Stimulated activated CD4-positive, alpha-beta T cell treated with anti-CD3 and anti-CD28 coated beads, Interleukin-15, amount 100 ng/mL, for 48 hours (primary cell): ENCODE results near the gene KBTBD13.

ENCODE experiments used
- DNase-seq, 2 donors: peaks; one replicate each; pipeline ENCODE4 v3.0.0-alpha.2; 2020; ENCODE audit warnings: low read depth in 2 of 2

Gene KBTBD13

DNA sequence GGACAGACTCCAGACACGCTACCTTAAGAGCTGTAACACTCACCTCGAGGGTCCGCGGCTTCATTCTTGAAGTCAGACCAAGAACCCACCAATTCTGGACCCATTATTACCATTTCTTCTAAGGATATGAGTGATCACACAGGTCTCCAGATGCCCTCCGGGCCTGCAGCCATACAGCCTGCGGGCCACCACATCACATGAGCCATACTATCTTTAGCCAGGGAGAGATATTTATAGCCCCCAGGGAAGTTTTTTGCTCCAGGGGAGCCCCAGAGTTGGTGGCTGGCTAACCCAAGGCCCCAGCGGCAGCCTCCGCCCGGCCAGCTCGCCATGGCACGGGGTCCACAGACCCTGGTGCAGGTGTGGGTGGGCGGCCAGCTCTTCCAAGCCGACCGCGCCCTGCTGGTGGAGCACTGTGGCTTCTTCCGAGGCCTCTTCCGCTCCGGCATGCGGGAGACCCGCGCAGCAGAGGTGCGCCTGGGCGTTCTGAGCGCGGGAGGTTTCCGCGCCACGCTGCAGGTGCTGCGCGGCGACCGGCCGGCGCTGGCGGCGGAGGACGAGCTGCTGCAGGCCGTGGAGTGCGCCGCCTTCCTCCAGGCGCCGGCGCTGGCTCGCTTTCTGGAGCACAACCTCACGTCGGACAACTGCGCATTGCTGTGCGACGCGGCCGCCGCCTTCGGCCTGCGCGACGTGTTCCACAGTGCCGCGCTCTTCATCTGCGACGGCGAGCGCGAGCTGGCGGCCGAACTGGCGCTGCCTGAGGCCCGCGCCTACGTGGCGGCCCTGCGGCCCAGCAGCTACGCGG is at the start of gene KBTBD13:
Gene KBTBD13 (plus strand): TSS at position 261 of the 805 bp plus-strand sequence. CDS start 70 bp downstream, at position 331.
- DNase-seq, result no peak

GRCh38 chr15:65026756-65027155 is 49.8 kb upstream of the KBTBD13 start:
- DNase-seq, result no peak

DNA sequence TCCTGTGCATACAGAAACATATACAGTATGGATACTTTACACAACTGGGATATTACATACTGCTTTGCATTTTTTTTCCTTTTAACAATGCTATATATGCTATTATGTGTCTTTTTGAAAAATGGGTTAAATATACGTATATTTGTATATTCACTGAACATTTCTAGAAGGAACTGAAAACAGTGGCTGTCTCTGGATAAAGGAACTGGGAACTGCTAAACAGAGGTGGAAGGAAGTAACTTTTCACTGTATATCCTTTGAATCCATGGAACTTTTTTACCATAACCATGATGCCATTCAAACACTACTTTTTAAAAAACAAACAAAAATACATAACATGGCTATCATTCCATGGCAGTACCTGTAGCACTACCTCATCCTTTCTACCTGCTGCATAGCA is 49.0 kb upstream of the KBTBD13 start:
- DNase-seq, result no peak

DNA sequence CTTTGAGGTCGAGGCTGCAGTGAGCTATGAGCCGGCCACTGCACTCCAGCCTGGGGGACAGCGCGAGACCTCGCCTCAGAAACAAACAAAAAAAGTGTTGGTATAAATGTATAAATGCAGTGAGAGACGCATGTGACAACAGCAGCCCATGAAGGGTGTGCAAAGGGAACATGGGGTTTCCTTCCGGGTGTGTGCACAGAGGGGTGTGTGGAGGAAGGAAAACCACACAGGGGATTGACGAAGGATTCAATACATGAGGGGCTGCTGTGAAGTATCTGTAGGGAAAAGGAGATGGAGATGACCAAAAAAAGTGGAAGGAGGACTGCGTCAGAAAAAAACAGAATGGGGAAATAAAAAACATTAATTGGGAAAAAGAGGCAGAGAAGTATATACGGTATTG is 48.2 kb upstream of the KBTBD13 start:
- no peak for DNase-seq

GRCh38 chr15:65028921-65029735 is 47.4 kb upstream of the KBTBD13 start, which contains the start of gene MTFMT:
Gene MTFMT, minus strand, starts transcription at chr15:65029639. Its CDS starts 26 bp downstream, at chr15:65029613.
- DNase-seq, result peak; percentile 78 to 93

GRCh38 chr15:65029736-65030208 is 46.8 kb upstream of the KBTBD13 start:
- DNase-seq, result no peak

DNA sequence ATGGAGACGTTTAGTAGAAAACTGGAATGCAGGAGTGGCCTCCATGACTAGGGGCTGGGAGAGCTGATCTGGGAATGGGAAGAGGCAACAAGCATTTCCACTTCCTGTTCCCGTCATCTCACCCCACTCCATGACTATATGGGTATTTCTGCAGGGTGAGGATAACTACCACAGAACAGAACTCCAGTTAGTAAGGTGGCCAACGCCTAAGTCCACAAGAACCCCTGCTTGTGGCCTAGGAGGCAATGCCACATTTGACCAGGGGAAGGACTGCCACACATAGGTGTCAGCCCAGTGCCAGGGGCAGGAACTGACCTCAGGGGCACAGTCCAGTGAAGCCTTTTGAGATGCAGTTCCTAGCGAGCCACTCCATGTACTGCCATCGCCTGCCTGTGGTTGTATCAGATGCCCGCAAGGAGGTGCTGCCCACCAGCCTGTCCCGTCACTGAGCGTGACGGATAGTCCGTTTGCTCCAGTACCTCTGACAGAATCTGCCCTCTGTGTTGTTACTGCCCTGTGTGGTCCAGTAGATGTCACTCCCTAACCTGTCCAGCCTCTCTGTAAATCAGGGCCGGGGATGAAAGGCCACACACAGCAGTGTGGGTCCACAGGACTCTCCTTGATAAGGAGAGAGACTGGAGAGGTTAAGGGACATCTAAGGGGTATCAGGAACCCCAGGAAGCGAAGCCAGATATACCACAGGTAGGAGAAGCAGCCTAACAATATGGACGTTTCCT is 43.6 kb upstream of the KBTBD13 start:
- DNase-seq, result peak; percentile 29 to 32

GRCh38 chr15:65033659-65034269 is 42.8 kb upstream of the KBTBD13 start:
- no peak for DNase-seq

DNA sequence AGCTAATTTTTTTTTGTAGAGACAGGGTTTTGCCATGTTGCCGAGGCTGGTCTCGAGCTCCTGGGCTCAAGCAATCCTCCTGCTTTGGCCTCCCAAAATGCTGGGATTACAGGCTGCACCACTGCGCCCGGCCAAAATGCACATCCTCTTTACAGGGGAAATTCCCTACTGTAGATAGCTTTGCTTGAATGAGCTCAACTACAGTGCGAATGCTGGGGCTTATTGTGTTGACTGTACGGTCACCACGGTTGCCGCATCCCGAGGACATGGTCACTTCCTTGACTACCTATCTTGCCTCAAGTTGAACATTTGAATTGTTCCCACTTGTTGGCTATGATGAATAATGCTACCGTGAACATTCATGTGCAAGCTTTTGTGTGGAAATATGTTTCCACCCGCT is 41.8 kb upstream of the KBTBD13 start:
- no peak for DNase-seq

DNA sequence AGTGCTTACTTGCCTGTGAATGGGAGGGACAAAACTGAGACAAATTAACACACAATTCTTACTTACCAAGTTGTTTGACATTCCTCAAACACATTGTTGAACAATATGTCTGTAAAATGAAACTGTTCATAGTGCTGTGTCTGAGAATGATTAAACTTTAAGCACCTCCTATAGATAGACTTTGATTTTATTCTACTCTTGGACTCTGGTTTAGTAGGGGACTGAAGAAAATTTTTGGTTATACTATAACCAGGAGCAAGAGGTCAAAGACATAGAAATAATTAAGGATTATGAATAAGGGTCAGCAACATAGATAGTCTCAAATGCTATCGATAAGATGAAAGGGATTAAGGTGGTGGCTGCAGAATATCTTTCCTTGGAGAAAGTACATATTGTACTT is 39.2 kb upstream of the KBTBD13 start:
- DNase-seq, result no peak

GRCh38 chr15:65038428-65038827 is 38.1 kb upstream of the KBTBD13 start:
- no peak for DNase-seq

DNA sequence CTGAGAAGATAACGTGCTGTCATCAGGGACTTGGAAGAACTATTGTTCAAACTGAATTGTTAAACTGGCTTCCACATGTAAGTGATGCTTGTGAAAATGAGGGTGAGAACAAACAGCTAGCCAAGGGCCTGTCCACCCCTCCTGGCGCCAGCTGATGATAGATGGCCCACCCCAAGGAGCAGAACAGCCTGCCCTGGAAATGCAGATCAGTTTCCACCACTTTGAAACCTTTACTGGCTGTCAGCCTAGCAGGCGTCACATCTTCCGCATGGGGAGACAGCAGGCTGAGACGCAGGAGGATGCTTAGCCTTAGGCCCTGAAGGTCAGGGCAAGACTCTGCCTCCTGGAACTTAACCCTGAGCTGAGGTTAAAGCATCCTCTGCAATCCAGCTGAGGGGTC is 37.7 kb upstream of the KBTBD13 start:
- no peak for DNase-seq

DNA sequence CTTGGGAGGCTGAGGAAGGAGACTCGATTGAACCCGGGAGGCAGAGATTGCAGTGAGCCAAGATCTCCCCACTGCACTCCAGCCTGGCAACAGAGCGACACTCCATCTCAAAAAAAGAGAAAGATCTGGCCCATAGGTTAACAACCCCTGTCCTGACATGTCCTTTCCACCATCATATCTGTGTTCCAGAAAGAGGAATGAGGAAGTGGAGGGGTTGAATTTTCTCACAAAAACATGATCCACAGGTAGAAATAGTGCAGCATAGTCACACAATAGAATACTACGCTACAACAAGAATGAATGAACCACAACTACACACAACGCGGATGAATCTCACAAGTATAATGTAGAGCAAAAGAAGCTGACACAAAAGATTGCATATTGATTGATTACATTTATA is 36.1 kb upstream of the KBTBD13 start:
- no peak for DNase-seq

DNA sequence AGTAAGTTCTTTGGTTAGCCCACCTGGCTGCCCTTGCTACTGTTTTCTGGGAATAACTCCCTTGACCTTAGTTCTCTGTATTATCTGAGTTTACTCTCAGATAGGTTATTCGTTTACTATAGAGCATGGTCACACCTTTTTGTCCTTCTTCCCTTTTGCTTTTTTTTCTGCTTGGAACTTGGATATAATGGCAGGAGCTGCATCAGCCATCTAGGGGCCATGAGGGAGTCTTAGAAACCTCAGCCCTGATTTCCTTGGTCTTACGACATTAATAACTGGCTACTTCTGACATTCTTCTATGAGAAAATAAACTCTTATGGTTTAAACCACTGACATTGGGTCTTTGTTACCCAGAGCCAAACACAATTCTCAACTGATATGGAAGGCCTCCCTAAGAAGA is 34.8 kb upstream of the KBTBD13 start:
- DNase-seq, result no peak

DNA sequence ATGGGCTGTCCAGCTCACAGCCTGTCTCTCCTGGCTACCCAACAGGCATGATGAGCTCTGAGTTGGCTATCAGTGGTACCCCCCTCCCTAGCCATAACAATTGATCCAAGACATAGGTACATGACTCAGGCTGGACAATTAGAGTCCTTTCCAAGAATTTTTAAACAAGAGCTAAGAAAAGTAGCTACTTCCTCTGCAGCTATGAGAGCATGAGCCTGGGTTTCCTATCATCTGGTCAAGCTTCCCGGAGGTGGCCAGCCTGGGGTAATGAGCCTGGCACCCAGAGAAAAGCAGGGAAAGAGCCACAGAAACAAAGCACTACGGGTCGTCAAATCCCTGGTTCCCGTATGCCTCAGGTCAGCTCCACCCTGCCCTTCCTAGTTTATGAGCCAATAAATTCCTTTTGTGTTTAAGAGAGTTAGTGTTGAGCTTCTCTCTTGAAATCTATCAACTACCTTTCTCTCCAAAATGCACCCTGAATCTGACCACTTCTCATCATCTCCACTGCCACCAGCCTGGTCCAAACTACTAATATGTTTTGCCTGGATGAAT is 33.7 kb upstream of the KBTBD13 start:
- no peak for DNase-seq

DNA sequence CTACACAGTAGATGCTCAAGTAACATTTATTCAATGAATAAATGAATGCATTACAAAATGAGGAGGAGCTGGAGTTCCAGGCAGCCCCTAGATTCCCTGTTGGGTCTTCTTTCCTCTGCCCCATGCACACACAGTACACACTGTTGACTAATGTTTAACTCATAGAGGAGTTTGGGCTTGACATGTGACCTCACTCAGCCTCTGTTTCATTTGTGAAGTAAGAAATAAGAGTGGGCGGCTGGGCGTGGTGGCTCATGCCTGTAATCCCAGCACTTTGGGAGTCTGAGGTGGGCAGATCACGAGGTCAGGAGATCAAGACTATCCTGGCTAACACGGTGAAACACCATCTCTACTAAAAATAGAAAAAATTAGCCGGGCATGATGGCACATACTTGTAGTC is 32.3 kb upstream of the KBTBD13 start:
- DNase-seq, result peak in 1 of 2 donors; percentile 11

DNA sequence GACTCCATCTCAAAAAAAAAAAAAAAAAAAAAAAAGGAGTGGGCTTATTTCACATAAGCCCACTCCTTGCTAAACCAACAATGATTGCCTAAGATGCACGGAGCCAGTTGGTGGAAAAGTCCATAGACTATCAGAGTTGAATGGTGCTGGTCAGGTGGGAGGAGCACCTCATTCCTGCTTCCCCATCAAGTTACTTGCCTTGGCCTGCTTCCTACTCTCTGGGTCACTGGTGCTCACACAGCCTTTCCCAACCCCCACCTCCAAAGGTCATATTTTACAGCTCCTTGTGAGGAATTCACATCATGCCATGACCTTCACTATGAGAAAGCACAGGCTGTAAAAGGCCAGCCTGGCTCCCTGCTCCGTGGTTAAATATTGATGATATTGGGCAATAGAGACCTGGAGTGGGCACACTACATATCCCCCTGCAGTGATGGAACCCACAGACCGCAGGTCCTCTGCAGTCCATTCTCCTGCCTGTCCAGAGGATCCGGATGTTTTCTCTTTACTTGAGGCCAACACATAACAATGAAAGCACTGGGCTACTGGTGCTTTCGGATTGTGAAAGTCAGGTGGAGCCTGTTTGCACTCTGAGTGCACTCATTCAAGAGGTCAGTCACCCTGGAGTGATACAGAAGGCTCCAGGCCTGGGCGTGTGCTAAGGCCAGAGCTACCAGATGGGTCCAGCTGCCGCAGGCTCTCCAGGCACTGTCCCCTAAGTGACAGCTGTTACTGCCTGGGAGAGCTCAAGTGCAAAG is 31.6 kb upstream of the KBTBD13 start, which contains the start of gene SLC51B:
Gene SLC51B (plus strand): TSS at position 664 of the 758 bp plus-strand sequence. CDS start 4,618 bp downstream, outside the sequence.
- DNase-seq, result no peak

DNA sequence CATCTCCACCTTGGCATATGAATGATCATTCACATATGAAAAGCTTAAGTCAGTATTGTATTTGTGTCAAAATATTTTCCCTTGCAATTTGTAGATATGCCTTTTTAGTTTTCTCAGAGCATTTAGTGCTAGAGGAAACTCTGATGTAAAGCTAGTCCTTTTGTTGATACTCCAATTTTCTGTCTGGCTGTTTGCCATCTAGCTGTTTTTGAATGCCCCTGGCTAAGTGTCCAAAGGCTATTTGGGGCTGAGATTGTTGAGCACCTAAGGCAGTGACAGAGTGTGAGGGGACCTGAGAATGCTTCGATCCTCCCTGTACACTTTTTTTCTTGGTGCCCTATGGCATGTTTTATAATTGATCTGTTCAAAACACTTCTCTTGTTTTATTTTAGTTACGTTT is 28.3 kb upstream of the KBTBD13 start:
- no peak for DNase-seq

DNA sequence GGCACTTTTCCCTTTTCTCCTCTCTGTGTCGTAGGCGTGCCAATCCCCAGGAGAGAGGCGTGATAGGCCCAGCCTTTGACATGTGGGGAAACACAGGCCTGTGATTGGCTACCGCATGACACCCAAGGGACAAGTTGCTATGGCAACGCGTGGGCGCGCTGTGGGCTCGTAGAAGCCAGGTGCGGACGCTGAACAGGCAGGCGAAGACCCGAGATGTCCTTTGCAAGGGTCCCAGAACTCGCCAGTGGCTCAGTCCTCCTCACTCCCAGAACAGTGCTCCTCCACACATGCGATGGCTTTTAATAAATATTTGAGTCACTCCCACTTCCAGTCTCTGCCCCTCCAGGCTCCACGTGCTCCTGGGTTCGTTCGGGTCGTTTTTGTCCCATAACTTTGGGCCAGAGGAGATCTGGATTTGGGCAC is 27.1 kb upstream of the KBTBD13 start:
- peak; percentile 86 to 88 for DNase-seq

DNA sequence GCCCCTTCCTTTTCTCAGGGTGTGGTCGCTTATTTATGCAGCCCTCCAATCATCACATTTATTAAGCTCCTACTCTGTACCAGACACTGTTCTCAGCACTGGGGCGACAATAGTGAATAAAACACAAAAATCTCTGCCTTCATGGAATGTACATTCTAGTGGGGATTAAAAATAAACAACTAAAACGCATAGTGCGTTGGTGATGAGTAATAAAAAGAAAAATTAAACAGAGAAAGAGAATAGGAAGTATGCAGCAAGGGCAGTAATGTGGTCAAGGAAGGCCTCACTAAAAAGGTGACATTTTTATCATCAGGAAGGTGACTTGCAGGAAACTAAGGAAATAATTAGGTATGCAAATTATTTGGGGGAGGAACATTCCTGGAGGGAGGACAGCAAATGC is 26.3 kb upstream of the KBTBD13 start:
- no peak for DNase-seq
